Astrocyte (in vitro differentiated cells and primary cell): Measurements from ENCODE around the gene CTRB1. TPM values are rescaled to one million over a fixed set of nuclear protein-coding genes. Genes with fewer than 3 reads are reported as not detected.

Source experiments
- DNase-seq: peaks from one replicate; pipeline ENCODE4 v3.0.0-alpha.2; 2010; ENCODE audit warnings: low read depth
- FAIRE-seq: peaks from 2 replicates; lab custom pipeline; 2011; peaks lifted over from hg19 to GRCh38; lab: Jason Lieb, UNC
- H2AFZ ChIP-seq: 2 replicates; pipeline ENCODE4 v1.6.0; 2012; ENCODE audit warnings: low read depth, low read length, inconsistent platforms
- H3K27ac ChIP-seq: 2 replicates; pipeline ENCODE4 v1.5.1; 2011; ENCODE audit warnings: low read depth, low read length, inconsistent platforms
- H3K27me3 ChIP-seq: 2 replicates; pipeline ENCODE4 v1.6.0; 2011; ENCODE audit warnings: low read length, inconsistent platforms; ENCODE audit not compliant: insufficient read depth
- H3K36me3 ChIP-seq: 2 replicates; pipeline ENCODE4 v1.5.1; 2011; ENCODE audit warnings: low read length, inconsistent platforms; ENCODE audit not compliant: insufficient read depth
- H3K4me1 ChIP-seq: 2 replicates; pipeline ENCODE4 v1.5.1; 2011; ENCODE audit warnings: low read length, inconsistent platforms; ENCODE audit not compliant: insufficient read depth
- H3K4me2 ChIP-seq: 2 replicates; pipeline ENCODE4 v1.6.0; 2012; ENCODE audit warnings: low read length, inconsistent platforms
- H3K4me3 ChIP-seq: 2 replicates; pipeline ENCODE4 v1.5.1; 2011; ENCODE audit warnings: low read depth, mild to moderate bottlenecking, low read length, inconsistent platforms; ENCODE audit not compliant: insufficient read depth
- H3K79me2 ChIP-seq: 2 replicates; pipeline ENCODE4 v1.6.0; 2012; ENCODE audit warnings: mild to moderate bottlenecking, low read length, inconsistent platforms; ENCODE audit not compliant: insufficient read depth
- H3K9ac ChIP-seq: 2 replicates; pipeline ENCODE4 v1.6.0; 2012; ENCODE audit warnings: mild to moderate bottlenecking, low read length, inconsistent platforms
- H3K9me3 ChIP-seq: 2 replicates; pipeline ENCODE4 v1.5.1; 2012; ENCODE audit warnings: low read depth, mild to moderate bottlenecking, low read length, inconsistent platforms; ENCODE audit not compliant: insufficient read depth
- H4K20me1 ChIP-seq: 2 replicates; pipeline ENCODE4 v1.6.0; 2012; ENCODE audit warnings: low read length, inconsistent platforms; ENCODE audit not compliant: insufficient read depth
- H3K27ac Mint-ChIP-seq: one replicate; pipeline ENCODE4 v1.8.0; 2021; ENCODE audit warnings: mild to moderate bottlenecking, mixed read lengths; ENCODE audit not compliant: unreplicated experiment
- H3K27me3 Mint-ChIP-seq: one replicate; pipeline ENCODE4 v1.8.0; 2021; ENCODE audit warnings: low read depth, mixed read lengths; ENCODE audit not compliant: unreplicated experiment
- H3K36me3 Mint-ChIP-seq: one replicate; pipeline ENCODE4 v1.8.0; 2021; ENCODE audit warnings: low read depth, mixed read lengths; ENCODE audit not compliant: unreplicated experiment
- H3K4me1 Mint-ChIP-seq: one replicate; pipeline ENCODE4 v1.8.0; 2021; ENCODE audit warnings: low read depth, mixed read lengths; ENCODE audit not compliant: unreplicated experiment
- H3K4me3 Mint-ChIP-seq: one replicate; pipeline ENCODE4 v1.8.0; 2021; ENCODE audit warnings: mild to moderate bottlenecking, moderate library complexity, mixed read lengths; ENCODE audit not compliant: unreplicated experiment
- H3K9me3 Mint-ChIP-seq: one replicate; pipeline ENCODE4 v1.8.0; 2021; ENCODE audit warnings: mild to moderate bottlenecking, mixed read lengths; ENCODE audit not compliant: unreplicated experiment
- CTCF ChIP-seq: IDR thresholded peaks from 2 replicates; pipeline ENCODE4 v1.5.1; 2011; ENCODE audit warnings: low read depth, mild to moderate bottlenecking, inconsistent platforms, low read length, moderate library complexity; ENCODE audit not compliant: insufficient read depth
- EZH2 ChIP-seq: IDR thresholded peaks from 2 replicates; pipeline ENCODE4 v1.6.1; 2012; ENCODE audit warnings: mild to moderate bottlenecking, low read length, inconsistent platforms; ENCODE audit not compliant: insufficient read depth
- total RNA-seq: library from RNA; stranded (reverse); gene quantifications from 2 replicates; pipeline ENCODE4 v1.2.1, GENCODE V29; 2021

CTRB1 gene
- total RNA-seq, 1 donor from 2014 or later, result not detected

GRCh38 chr16:75195811-75196790, 22.7 kb upstream of the CTRB1 start:
- Mint-ChIP-seq H3K4me3 (no peak overlapping the region), H3K4me1 (no peaks in the 10 kb centered on the region), H3K36me3 (no peaks in the 10 kb centered on the region), H3K27me3 (peaks cover 15% of the 10 kb centered on the region), H3K27ac (no peak overlapping the region), H3K9me3 (peaks cover 24% of the 10 kb centered on the region)
- FAIRE-seq (no peak), DNase-seq (no peak)
- Histone ChIP-seq H3K4me2 (no peak overlapping the region), H3K79me2 (no peaks in the 10 kb centered on the region), H3K9me3 (no peaks in the 10 kb centered on the region), H3K4me1 (no peaks in the 10 kb centered on the region), H2AFZ (no peak overlapping the region), H3K27me3 (no peaks in the 10 kb centered on the region), H3K4me3 (no peak overlapping the region), H4K20me1 (no peaks in the 10 kb centered on the region), H3K36me3 (no peaks in the 10 kb centered on the region), H3K27ac (no peak overlapping the region), H3K9ac (no peak overlapping the region)
- TF ChIP-seq EZH2, result no peak
- no peak for TF ChIP-seq CTCF

GRCh38 chr16:75196836-75197235, 22.0 kb upstream of the CTRB1 start:
- FAIRE-seq (no peak), DNase-seq (no peak)
- no peaks in the 10 kb centered on the region for H3K9me3 ChIP-seq
- H3K9ac ChIP-seq, result no peak overlapping the region
- no peak overlapping the region for H3K4me3 Mint-ChIP-seq
- no peak overlapping the region for H3K4me2 ChIP-seq
- H3K4me3 ChIP-seq, result no peak overlapping the region
- H3K36me3 ChIP-seq, result no peaks in the 10 kb centered on the region
- TF ChIP-seq CTCF, result no peak
- no peak for TF ChIP-seq EZH2
- no peaks in the 10 kb centered on the region for H3K4me1 ChIP-seq
- peaks cover 15% of the 10 kb centered on the region for H3K27me3 Mint-ChIP-seq
- no peaks in the 10 kb centered on the region for H4K20me1 ChIP-seq
- H3K27me3 ChIP-seq, result no peaks in the 10 kb centered on the region
- H3K27ac Mint-ChIP-seq, result no peak overlapping the region
- H3K36me3 Mint-ChIP-seq, result no peaks in the 10 kb centered on the region
- H3K9me3 Mint-ChIP-seq, result peaks cover 24% of the 10 kb centered on the region
- H3K27ac ChIP-seq, result no peak overlapping the region
- H3K4me1 Mint-ChIP-seq, result no peaks in the 10 kb centered on the region
- no peak overlapping the region for H2AFZ ChIP-seq
- H3K79me2 ChIP-seq, result no peaks in the 10 kb centered on the region
